Neural progenitor cell (in vitro differentiated cells): ENCODE measurements around the gene THAP12. TPM values are rescaled to one million over a fixed set of nuclear protein-coding genes. Genes with fewer than 3 reads are reported as not detected.

Experiments
- DNase-seq: peaks from one replicate; pipeline ENCODE4 v3.0.0-alpha.2; 2016; ENCODE audit warnings: low spot score
- H2AFZ ChIP-seq: fragments of 200-600 bp; sonication (generic); replicated peaks from 2 replicates; pipeline ENCODE4 v1.6.1; 2016; ENCODE audit warnings: antibody characterized with exemption
- H3F3A ChIP-seq: fragments of 200-600 bp; sonication (generic); 2 replicates; pipeline ENCODE4 v1.6.1; 2016; ENCODE audit warnings: antibody characterized with exemption, low read depth
- H3K27ac ChIP-seq: fragments of 200-600 bp; sonication (generic); 2 replicates; pipeline ENCODE4 v1.5.1; 2016; ENCODE audit warnings: mild to moderate bottlenecking
- H3K27me3 ChIP-seq: fragments of 200-600 bp; sonication (generic); 2 replicates; pipeline ENCODE4 v1.6.1; 2016; ENCODE audit warnings: mild to moderate bottlenecking, moderate library complexity
- H3K36me3 ChIP-seq: fragments of 200-600 bp; sonication (generic); 2 replicates; pipeline ENCODE4 v1.5.1; 2016
- H3K4me1 ChIP-seq: fragments of 200-600 bp; sonication (generic); 2 replicates; pipeline ENCODE4 v1.6.1; 2016; ENCODE audit warnings: mixed run types
- H3K4me2 ChIP-seq: fragments of 200-600 bp; sonication (generic); 2 replicates; pipeline ENCODE4 v1.6.1; 2016
- H3K4me3 ChIP-seq: fragments of 200-600 bp; sonication (generic); 2 replicates; pipeline ENCODE4 v1.5.1; 2016
- H3K79me2 ChIP-seq: fragments of 200-600 bp; sonication (generic); 2 replicates; pipeline ENCODE4 v1.6.1; 2016; ENCODE audit warnings: low read depth
- H3K9ac ChIP-seq: fragments of 200-600 bp; sonication (generic); 2 replicates; pipeline ENCODE4 v1.6.1; 2016
- H3K9me3 ChIP-seq: fragments of 200-600 bp; sonication (generic); 2 replicates; pipeline ENCODE4 v1.5.1; 2016; ENCODE audit warnings: low read depth
- H4K20me1 ChIP-seq: fragments of 200-600 bp; sonication (generic); 2 replicates; pipeline ENCODE4 v1.6.1; 2016; ENCODE audit warnings: low read depth
- H3K27ac Mint-ChIP-seq: 3 replicates; pipeline ENCODE4 v1.8.0; 2021; ENCODE audit warnings: mixed read lengths
- H3K27me3 Mint-ChIP-seq: 2 replicates; pipeline ENCODE4 v1.8.0; 2022; ENCODE audit warnings: low read depth, mild to moderate bottlenecking, inconsistent platforms, moderate library complexity, mixed read lengths; ENCODE audit not compliant: insufficient read depth
- H3K36me3 Mint-ChIP-seq: 3 replicates; pipeline ENCODE4 v1.8.0; 2021; ENCODE audit warnings: mixed read lengths
- H3K4me1 Mint-ChIP-seq: 3 replicates; pipeline ENCODE4 v1.8.0; 2021; ENCODE audit warnings: mixed read lengths
- H3K4me3 Mint-ChIP-seq: 3 replicates; pipeline ENCODE4 v1.8.0; 2021; ENCODE audit warnings: mild to moderate bottlenecking, moderate library complexity, mixed read lengths
- H3K9me3 Mint-ChIP-seq: 3 replicates; pipeline ENCODE4 v1.8.0; 2020; ENCODE audit warnings: mixed read lengths
- EZH2 ChIP-seq: fragments of 200-600 bp; sonication (generic); IDR thresholded peaks from 2 replicates; pipeline ENCODE4 v1.6.1; 2017; ENCODE audit warnings: antibody characterized with exemption, mild to moderate bottlenecking, moderate library complexity
- EZH2phosphoT487 ChIP-seq: fragments of 200-600 bp; sonication (generic); IDR thresholded peaks from 2 replicates; pipeline ENCODE4 v1.6.1; 2017; ENCODE audit warnings: antibody characterized with exemption
- small RNA-seq: library from RNA; depleted of rRNA; stranded (forward); fragments of <200 nt; gene quantifications from one replicate; pipeline ENCODE3, GENCODE V24; 2015
- total RNA-seq: library from RNA; depleted of rRNA; stranded (reverse); fragments of >200 nt; gene quantifications from 2 replicates; pipeline ENCODE4 v1.2.3, GENCODE V29; 2015; ENCODE audit warnings: low replicate concordance
- TF ChIP-seq, protein P1 (sequence below): fragments of 200-600 bp; sonication (generic); IDR thresholded peaks from 2 replicates; pipeline ENCODE4 v1.5.1; 2017; ENCODE audit warnings: antibody characterized with exemption, mild to moderate bottlenecking

The THAP12 gene
- total RNA-seq, 1 donor from 2014 or later: 112 TPM

DNA sequence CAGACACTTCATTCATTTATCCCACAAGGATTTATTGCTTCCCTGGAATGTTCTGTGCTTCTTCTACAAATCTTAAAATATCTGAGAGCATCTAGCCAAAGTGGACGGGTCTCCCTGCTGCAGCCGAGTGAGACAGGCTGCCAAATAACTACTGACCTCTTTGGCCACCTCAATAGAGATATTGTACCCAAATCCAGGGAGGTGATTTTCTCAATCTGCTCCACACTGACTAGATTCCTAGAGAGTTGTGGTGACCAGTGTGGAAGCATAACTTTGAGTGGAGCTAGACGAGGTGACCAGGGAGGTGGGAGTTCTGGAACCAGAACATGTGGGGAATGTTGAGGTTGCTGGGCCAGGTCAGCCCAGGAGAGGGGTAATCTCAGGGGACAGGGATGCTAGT lies 77.5 kb downstream of the THAP12 start:
- TF ChIP-seq EZH2phosphoT487: no peak
- no peak for TF ChIP-seq EZH2
- TF ChIP-seq, protein P1, sequence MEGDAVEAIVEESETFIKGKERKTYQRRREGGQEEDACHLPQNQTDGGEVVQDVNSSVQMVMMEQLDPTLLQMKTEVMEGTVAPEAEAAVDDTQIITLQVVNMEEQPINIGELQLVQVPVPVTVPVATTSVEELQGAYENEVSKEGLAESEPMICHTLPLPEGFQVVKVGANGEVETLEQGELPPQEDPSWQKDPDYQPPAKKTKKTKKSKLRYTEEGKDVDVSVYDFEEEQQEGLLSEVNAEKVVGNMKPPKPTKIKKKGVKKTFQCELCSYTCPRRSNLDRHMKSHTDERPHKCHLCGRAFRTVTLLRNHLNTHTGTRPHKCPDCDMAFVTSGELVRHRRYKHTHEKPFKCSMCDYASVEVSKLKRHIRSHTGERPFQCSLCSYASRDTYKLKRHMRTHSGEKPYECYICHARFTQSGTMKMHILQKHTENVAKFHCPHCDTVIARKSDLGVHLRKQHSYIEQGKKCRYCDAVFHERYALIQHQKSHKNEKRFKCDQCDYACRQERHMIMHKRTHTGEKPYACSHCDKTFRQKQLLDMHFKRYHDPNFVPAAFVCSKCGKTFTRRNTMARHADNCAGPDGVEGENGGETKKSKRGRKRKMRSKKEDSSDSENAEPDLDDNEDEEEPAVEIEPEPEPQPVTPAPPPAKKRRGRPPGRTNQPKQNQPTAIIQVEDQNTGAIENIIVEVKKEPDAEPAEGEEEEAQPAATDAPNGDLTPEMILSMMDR: no peak
- H3K4me2 ChIP-seq: no peak overlapping the region

DNA sequence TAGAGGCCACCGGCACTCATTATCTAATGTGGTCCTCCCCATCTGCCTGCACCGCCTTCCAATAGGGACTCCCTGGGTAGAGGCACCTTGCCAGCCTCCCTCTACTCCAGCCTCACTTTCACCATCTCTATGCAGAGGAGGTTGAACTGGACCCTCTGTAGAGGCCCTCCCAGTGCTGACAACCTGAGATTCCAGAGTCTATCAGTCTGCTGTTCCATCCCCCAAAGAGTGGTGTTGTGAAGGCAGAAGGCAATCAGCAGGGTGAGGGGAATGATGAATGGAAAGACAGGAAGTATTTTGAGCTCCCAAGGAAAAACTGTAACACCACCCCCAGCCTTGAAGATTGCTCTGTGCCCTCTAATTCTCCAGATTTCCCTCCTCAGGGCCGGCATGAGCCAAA lies 77.9 kb downstream of the THAP12 start:
- Histone ChIP-seq H3K4me1 (peaks cover 2% of the 10 kb centered on the region), H2AFZ (no peak overlapping the region), H3K36me3 (no peaks in the 10 kb centered on the region), H3K4me2 (no peak overlapping the region), H4K20me1 (no peaks in the 10 kb centered on the region), H3K27ac (no peak overlapping the region), H3K4me3 (no peak overlapping the region), H3F3A (no peaks in the 10 kb centered on the region), H3K9me3 (no peaks in the 10 kb centered on the region), H3K9ac (no peak overlapping the region), H3K27me3 (no peaks in the 10 kb centered on the region), H3K79me2 (no peaks in the 10 kb centered on the region)
- H3K4me3 Mint-ChIP-seq: no peak overlapping the region
- peaks cover 2% of the 10 kb centered on the region for H3K27me3 Mint-ChIP-seq
- no peaks in the 10 kb centered on the region for H3K9me3 Mint-ChIP-seq
- no peaks in the 10 kb centered on the region for H3K36me3 Mint-ChIP-seq
- peaks cover 7% of the 10 kb centered on the region for H3K4me1 Mint-ChIP-seq
- no peak for DNase-seq
- TF ChIP-seq, protein P1: no peak
- TF ChIP-seq EZH2 (no peak), EZH2phosphoT487 (no peak)
- no peak overlapping the region for H3K27ac Mint-ChIP-seq

More for the DNA sequence above, 77.5 kb downstream of the THAP12 start:
- Mint-ChIP-seq H3K9me3 (no peaks in the 10 kb centered on the region), H3K27ac (no peak overlapping the region), H3K27me3 (peaks cover 2% of the 10 kb centered on the region), H3K4me1 (peaks cover 9% of the 10 kb centered on the region), H3K4me3 (no peak overlapping the region), H3K36me3 (no peaks in the 10 kb centered on the region)
- Histone ChIP-seq H3K4me3 (no peak overlapping the region), H2AFZ (no peak overlapping the region), H4K20me1 (no peaks in the 10 kb centered on the region), H3K27ac (no peak overlapping the region), H3K79me2 (no peaks in the 10 kb centered on the region), H3K4me1 (peaks cover 6% of the 10 kb centered on the region), H3K9me3 (no peaks in the 10 kb centered on the region), H3K9ac (no peak overlapping the region), H3K36me3 (no peaks in the 10 kb centered on the region), H3F3A (no peaks in the 10 kb centered on the region), H3K27me3 (no peaks in the 10 kb centered on the region)
- DNase-seq: no peak

Small RNA genes within 50 kb of the gene (small RNA-seq; reads per million reads assigned to genes)
- not detected for gene RF00019

Other genes with a start within 250 kb of the THAP12 start
- gene WNT11, start 174.6 kb downstream of the THAP12 start, total RNA-seq: 0.26 and 0.59 TPM in 2 replicates
- 14.8 and 15.2 TPM in 2 replicates for gene GVQW3, start 191 bp upstream of the THAP12 start, total RNA-seq
- 76.8 and 92.0 TPM in 2 replicates for gene EMSY, start 63.9 kb upstream of the THAP12 start, total RNA-seq